GM23338 (cell line): ENCODE measurements around the gene UHRF2. TPM values are rescaled to one million over a fixed set of nuclear protein-coding genes. Genes with fewer than 3 reads are reported as not detected.

Experiments used
- ATAC-seq: fragments of 200-7000 bp; cut with Tn5 transposase; 3 replicates; pipeline ENCODE4 v1.9.1; 2020
- DNase-seq: peaks from one replicate; pipeline ENCODE4 v3.0.0-alpha.2; 2015; ENCODE audit warnings: low spot score
- H2AFZ ChIP-seq: fragments of 200-600 bp; sonication (generic); 2 replicates; pipeline ENCODE4 v1.8.0; 2016; ENCODE audit warnings: antibody characterized with exemption, mild to moderate bottlenecking, moderate library complexity
- H3F3A ChIP-seq: fragments of 200-600 bp; sonication (generic); replicated peaks from 2 replicates; pipeline ENCODE4 v1.8.0; 2017; ENCODE audit warnings: antibody characterized with exemption, mixed run types, low read depth
- H3K27ac ChIP-seq: fragments of 200-600 bp; sonication (generic); 2 replicates; pipeline ENCODE4 v1.6.1; 2016; ENCODE audit warnings: low read depth
- H3K27me3 ChIP-seq: fragments of 200-600 bp; sonication (generic); 2 replicates; pipeline ENCODE4 v1.8.0; 2016; ENCODE audit warnings: mild to moderate bottlenecking, mixed run types, moderate library complexity; ENCODE audit not compliant: insufficient read depth
- H3K36me3 ChIP-seq: fragments of 200-600 bp; sonication (generic); 2 replicates; pipeline ENCODE4 v1.8.0; 2016; ENCODE audit warnings: mild to moderate bottlenecking; ENCODE audit not compliant: insufficient read depth
- H3K4me1 ChIP-seq: fragments of 200-600 bp; sonication (generic); 2 replicates; pipeline ENCODE4 v1.8.0; 2016; ENCODE audit warnings: mild to moderate bottlenecking, moderate library complexity; ENCODE audit not compliant: insufficient read depth
- H3K4me2 ChIP-seq: fragments of 200-600 bp; sonication (generic); 2 replicates; pipeline ENCODE4 v1.7.1; 2017; ENCODE audit warnings: mixed run types
- H3K4me3 ChIP-seq: fragments of 200-600 bp; sonication (generic); 2 replicates; pipeline ENCODE4 v1.6.1; 2016; ENCODE audit warnings: mixed run types
- H3K79me2 ChIP-seq: fragments of 200-600 bp; sonication (generic); replicated peaks from 2 replicates; pipeline ENCODE4 v1.8.0; 2017; ENCODE audit warnings: mild to moderate bottlenecking; ENCODE audit not compliant: insufficient read depth
- H3K9me2 ChIP-seq: fragments of 200-600 bp; sonication (generic); 2 replicates; pipeline ENCODE4 v1.8.0; 2017; ENCODE audit not compliant: insufficient read depth
- H4K20me1 ChIP-seq: fragments of 200-600 bp; sonication (generic); replicated peaks from 2 replicates; pipeline ENCODE4 v1.8.0; 2017; ENCODE audit warnings: mild to moderate bottlenecking; ENCODE audit not compliant: insufficient read depth
- H3K27ac Mint-ChIP-seq: 2 replicates; pipeline ENCODE4 v1.8.0; 2020; ENCODE audit warnings: inconsistent platforms, mild to moderate bottlenecking, moderate library complexity, mixed read lengths
- H3K27me3 Mint-ChIP-seq: 3 replicates; pipeline ENCODE4 v1.8.0; 2022; ENCODE audit warnings: low read depth, mild to moderate bottlenecking, moderate library complexity, mixed read lengths, inconsistent platforms; ENCODE audit not compliant: insufficient read depth, poor library complexity
- H3K36me3 Mint-ChIP-seq: 3 replicates; pipeline ENCODE4 v1.8.0; 2021; ENCODE audit warnings: low read depth, mild to moderate bottlenecking, inconsistent platforms, moderate library complexity, mixed read lengths
- H3K4me1 Mint-ChIP-seq: 3 replicates; pipeline ENCODE4 v1.8.0; 2020; ENCODE audit warnings: mild to moderate bottlenecking, inconsistent platforms, mixed read lengths
- H3K4me3 Mint-ChIP-seq: 3 replicates; pipeline ENCODE4 v1.8.0; 2021; ENCODE audit warnings: moderate library complexity, mild to moderate bottlenecking, inconsistent platforms, mixed read lengths
- H3K9me3 Mint-ChIP-seq: 3 replicates; pipeline ENCODE4 v1.8.0; 2020; ENCODE audit warnings: moderate library complexity, mild to moderate bottlenecking, inconsistent platforms, mixed read lengths
- CTCF ChIP-seq, 2 experiments: fragments of 200-600 bp in 1 of 2; sonication (generic) in 1 of 2; conservative IDR thresholded peaks; 2 replicates each; pipeline versions ENCODE4 v1.5.1 to v1.6.1; 2016 to 2017; ENCODE audit warnings: antibody characterized with exemption in 2 of 2, low read depth in 2 of 2, mild to moderate bottlenecking in 2 of 2, moderate library complexity in 1 of 2
- ETS1 ChIP-seq: IDR thresholded peaks from 2 replicates; pipeline ENCODE4 v1.6.1; 2016; ENCODE audit warnings: antibody characterized with exemption
- JUNB ChIP-seq: IDR thresholded peaks from one replicate; pipeline ENCODE4 v1.6.1; 2016; ENCODE audit warnings: antibody characterized with exemption; ENCODE audit not compliant: unreplicated experiment
- REST ChIP-seq: IDR thresholded peaks from one replicate; pipeline ENCODE4 v1.6.1; 2018; ENCODE audit warnings: antibody characterized with exemption; ENCODE audit not compliant: unreplicated experiment
- STAT1 ChIP-seq: IDR thresholded peaks from one replicate; pipeline ENCODE4 v1.6.1; 2016; ENCODE audit warnings: antibody characterized with exemption; ENCODE audit not compliant: unreplicated experiment
- ZNF462 ChIP-seq: fragments of 250-450 bp; sonication (Bioruptor Pico); IDR thresholded peaks from 2 replicates; pipeline ENCODE4 v1.5.0; 2020; ENCODE audit warnings: mild to moderate bottlenecking, moderate library complexity
- polyA plus RNA-seq: library from polyadenylated mRNA; unstranded; fragments of >200 nt; fragmentation: Nextera tagmentation; extraction: Ambion mirVana; gene quantifications from 2 replicates; pipeline ENCODE4 v1.2.1, GENCODE V29; 2016
- total RNA-seq: library from RNA; depleted of rRNA; stranded (reverse); fragments of >200 nt; shearing (Covaris generic); gene quantifications from 2 replicates; pipeline ENCODE4 v1.2.3, GENCODE V29; 2014

UHRF2 gene
- total and polyA plus RNA-seq, 2 experiments from 2014 or later, result 15.1 to 51.6 TPM

GRCh38 chr9:6551136-6551535, 138.1 kb downstream of the UHRF2 start:
- Histone ChIP-seq H3K27me3 (no peaks in the 10 kb centered on the region), H3F3A (no peaks in the 10 kb centered on the region), H3K79me2 (no peaks in the 10 kb centered on the region), H4K20me1 (no peaks in the 10 kb centered on the region), H3K36me3 (peaks cover 42% of the 10 kb centered on the region), H3K4me3 (no peak overlapping the region), H3K4me2 (no peak overlapping the region), H3K4me1 (no peaks in the 10 kb centered on the region), H3K9me2 (no peaks in the 10 kb centered on the region), H2AFZ (no peak overlapping the region), H3K27ac (no peak overlapping the region)
- TF ChIP-seq STAT1, result no peak
- no peak for TF ChIP-seq JUNB
- no peak for TF ChIP-seq ZNF462 (CRISPR knock-in tag)
- no peak for TF ChIP-seq REST
- TF ChIP-seq CTCF (conservative IDR thresholded peaks at IDR 0.05; ENCODE audit: low read depth in 2 of 2), result no peak
- no peak for TF ChIP-seq ETS1
- H3K9me3 Mint-ChIP-seq, result no peaks in the 10 kb centered on the region
- no peak overlapping the region for H3K4me3 Mint-ChIP-seq
- H3K4me1 Mint-ChIP-seq, result no peaks in the 10 kb centered on the region
- DNase-seq, result no peak
- H3K27ac Mint-ChIP-seq, result no peak overlapping the region
- peaks cover 39% of the 10 kb centered on the region for H3K36me3 Mint-ChIP-seq
- H3K27me3 Mint-ChIP-seq, result peaks cover 2% of the 10 kb centered on the region
- no peak for ATAC-seq
